GM12878 (cell line): Measurements from ENCODE around the gene ASAP2. TPM values are rescaled to one million over a fixed set of nuclear protein-coding genes. Genes with fewer than 3 reads are reported as not detected.

Source experiments
- ATAC-seq: fragments of 200-7000 bp; cut with Tn5 transposase; 3 replicates; pipeline ENCODE4 v1.9.1; 2020; ENCODE audit warnings: mild to moderate bottlenecking, moderate library complexity
- BruUV-seq: library from RNA; stranded (reverse); fragments of 400-500 nt; replicated peaks from 2 replicates; lab custom pipeline; 2021; lab: Mats Ljungman, UMichigan
- CTCF ChIA-PET: fragments of 300-600 bp; sonication (Branson Sonifier 250); formaldehyde crosslinking; extraction: SDS; loops from one replicate; lab custom pipeline; 2021; ENCODE audit warnings: inconsistent platforms; lab: Yijun Ruan, JAX
- POLR2A ChIA-PET: fragments of 350-600 bp; formaldehyde crosslinking; extraction: SDS; loops from one replicate; lab custom pipeline; 2021; ENCODE audit warnings: inconsistent platforms; lab: Charles Lee
- RAD21 ChIA-PET: fragments of 300-600 bp; sonication (Branson Sonifier 250); formaldehyde crosslinking; loops from one replicate; lab custom pipeline; 2023; ENCODE audit warnings: antibody characterized with exemption; ENCODE audit not compliant: unreplicated experiment; lab: Charles Lee
- SMC1A ChIA-PET: fragments of 300-600 bp; sonication (Branson Sonifier 250); formaldehyde crosslinking; loops from one replicate; lab custom pipeline; 2023; ENCODE audit not compliant: unreplicated experiment, uncharacterized antibody; lab: Charles Lee
- DNase-seq: peaks from one replicate; pipeline ENCODE4 v3.0.0-alpha.2; 2011; ENCODE audit warnings: low read depth, low spot score
- FAIRE-seq: peaks from 3 replicates; lab custom pipeline; 2011; peaks lifted over from hg19 to GRCh38; lab: Jason Lieb, UNC
- H2AFZ ChIP-seq: 2 replicates; pipeline ENCODE4 v1.6.0; 2011; ENCODE audit warnings: low read depth, low read length, control low read depth; ENCODE audit not compliant: control insufficient read depth
- H3K27ac ChIP-seq: 2 replicates; pipeline ENCODE4 v1.5.1; 2011; ENCODE audit warnings: control low read depth; ENCODE audit not compliant: control insufficient read depth, insufficient read depth
- H3K27me3 ChIP-seq, 2 experiments: replicated peaks in 1 of 2; 2 replicates each; pipeline versions ENCODE4 v1.6.0 to v1.6.1; 2011; ENCODE audit warnings: low read length in 1 of 2; ENCODE audit not compliant: control insufficient read depth in 2 of 2, insufficient read depth in 2 of 2
- H3K36me3 ChIP-seq, 2 experiments: 2 replicates each; pipeline ENCODE4 v1.5.1; 2011; ENCODE audit warnings: low read length in 1 of 2; ENCODE audit not compliant: control insufficient read depth in 2 of 2, insufficient read depth in 2 of 2
- H3K4me1 ChIP-seq: 2 replicates; pipeline ENCODE4 v1.6.1; 2011; ENCODE audit warnings: mild to moderate bottlenecking, low read length, moderate library complexity, mixed read lengths; ENCODE audit not compliant: control insufficient read depth, insufficient read depth
- H3K4me2 ChIP-seq: 2 replicates; pipeline ENCODE4 v1.6.0; 2011; ENCODE audit warnings: control low read depth; ENCODE audit not compliant: control insufficient read depth, insufficient read depth
- H3K4me3 ChIP-seq: fragments of 200-600 bp; sonication (generic); 2 replicates; pipeline ENCODE4 v1.5.1; 2016
- H3K79me2 ChIP-seq: 2 replicates; pipeline ENCODE4 v1.6.0; 2011; ENCODE audit warnings: low read length; ENCODE audit not compliant: control insufficient read depth, insufficient read depth
- H3K9ac ChIP-seq: 2 replicates; pipeline ENCODE4 v1.8.0; 2011; ENCODE audit warnings: low read length, control low read depth, mixed read lengths; ENCODE audit not compliant: control insufficient read depth, insufficient read depth
- H3K9me3 ChIP-seq: replicated peaks from 3 replicates; pipeline ENCODE4 v1.5.1; 2011; ENCODE audit warnings: mild to moderate bottlenecking, low read length; ENCODE audit not compliant: control insufficient read depth, insufficient read depth
- H4K20me1 ChIP-seq: 2 replicates; pipeline ENCODE4 v1.6.0; 2011; ENCODE audit not compliant: control insufficient read depth, insufficient read depth
- NRF1 ChIP-seq: conservative IDR thresholded peaks from 2 replicates; pipeline ENCODE4 v1.6.1; 2011; ENCODE audit warnings: mild to moderate bottlenecking, low read depth, low read length, improper control_type of control experiment
- SRF ChIP-seq, 2 experiments: IDR thresholded peaks; 2 replicates each; pipeline ENCODE4 v1.6.1; 2011; ENCODE audit warnings: low read depth in 2 of 2, low read length in 2 of 2, mild to moderate bottlenecking in 1 of 2, moderate library complexity in 1 of 2
- SUPT20H ChIP-seq: IDR thresholded peaks from 2 replicates; pipeline ENCODE4 v1.6.1; 2011; ENCODE audit warnings: low read depth, mild to moderate bottlenecking, low read length, moderate library complexity, borderline replicate concordance; ENCODE audit not compliant: control insufficient read depth
- YY1 ChIP-seq: IDR thresholded peaks from 2 replicates; pipeline ENCODE4 v1.6.1; 2011; ENCODE audit warnings: low read depth, mild to moderate bottlenecking, low read length
- WGBS: methylation state at CpG from one replicate; pipeline ENCODE4 v1.1.6; 2016; ENCODE audit warnings: low lambda C conversion rate; ENCODE audit not compliant: insufficient replicate concordance, insufficient coverage; ENCODE audit errors: missing lambda C conversion rate; 5-methylcytosine and 5-hydroxymethylcytosine counted together
- in situ Hi-C: fragments of 300-500 bp; cut with MboI; formaldehyde crosslinking; loops from 9 replicates; pipeline ENCODE4 v1.14.3; 2018; ENCODE audit warnings: mixed read lengths
- intact Hi-C: fragments of 100-400 bp; cut with micrococcal nuclease; formaldehyde crosslinking; loops from one replicate; pipeline ENCODE4 v1.14.2; 2022; ENCODE audit not compliant: unreplicated experiment
- polyA plus RNA-seq, 11 experiments: library from polyadenylated mRNA; depleted of rRNA in 4 of 11; unstranded in 6 of 11; stranded (reverse) in 5 of 11; fragments of >200 nt; fragmentation: Nextera tagmentation in 4 of 11; fragmentation: Illumina TruSeq in 1 of 11; extraction: Ambion mirVana in 4 of 11; extraction: Trizol in 1 of 11; gene quantifications; 1 replicate in 1 of 11; 2 replicates in 10 of 11; pipeline versions ENCODE4 v1.2.1 to v1.2.3, GENCODE V29; 2011 to 2016; ENCODE audit warnings: inconsistent platforms in 2 of 11, missing spikeins in 2 of 11, low read depth in 1 of 11
- total RNA-seq, 4 experiments: library from RNA; depleted of rRNA in 3 of 4; stranded (reverse); fragments of >200 nt in 3 of 4; fragmentation: Illumina TruSeq in 1 of 4; extraction: Trizol in 1 of 4; gene quantifications; 2 replicates each; pipeline versions ENCODE4 v1.2.1 to v1.2.3, GENCODE V29; 2013 to 2021
- TF ChIP-seq, protein P1 (sequence below): fragments of 450-650 bp; conservative IDR thresholded peaks from 2 replicates; pipeline ENCODE4 v1.6.1; 2017; ENCODE audit warnings: mild to moderate bottlenecking, moderate library complexity
- TF ChIP-seq, protein P2 (sequence below): fragments of 450-650 bp; IDR thresholded peaks from 2 replicates; pipeline ENCODE4 v1.6.1; 2016; ENCODE audit warnings: mild to moderate bottlenecking, moderate library complexity, borderline replicate concordance

ASAP2 gene
- total and polyA plus RNA-seq, 10 of the 15 experiments (the other 5 are each of a cell fraction or from before 2014, with no cell fraction given), result 0.05 to 0.27 (median 0.07) TPM; not detected in 4

GRCh38 chr2:9271091-9271490 is 64.5 kb downstream of the ASAP2 start:
- 28% methylated on average over 5 of the region's 5 CpGs for WGBS
- no peak for ATAC-seq
- no peak overlapping the region for H2AFZ ChIP-seq
- FAIRE-seq, result no peak
- ChIA-PET CTCF (no interaction called here), RAD21 (no interaction called here), SMC1A (no interaction called here), POLR2A (interaction anchor here (0.7 kb wide), 1 partner anchor 564 kb away, joined by 4 read pairs; no protein-coding TSS in a partner anchor)
- no peaks in the 10 kb centered on the region for H3K79me2 ChIP-seq
- H3K27ac ChIP-seq, result no peak overlapping the region
- no peak for DNase-seq
- H4K20me1 ChIP-seq, result no peaks in the 10 kb centered on the region
- no peak overlapping the region for H3K4me2 ChIP-seq
- no peaks in the 10 kb centered on the region for H3K4me1 ChIP-seq
- H3K9ac ChIP-seq, result no peak overlapping the region
- in situ Hi-C loops (no loop called here), intact Hi-C loops (no loop called here)
- TF ChIP-seq, protein P1, sequence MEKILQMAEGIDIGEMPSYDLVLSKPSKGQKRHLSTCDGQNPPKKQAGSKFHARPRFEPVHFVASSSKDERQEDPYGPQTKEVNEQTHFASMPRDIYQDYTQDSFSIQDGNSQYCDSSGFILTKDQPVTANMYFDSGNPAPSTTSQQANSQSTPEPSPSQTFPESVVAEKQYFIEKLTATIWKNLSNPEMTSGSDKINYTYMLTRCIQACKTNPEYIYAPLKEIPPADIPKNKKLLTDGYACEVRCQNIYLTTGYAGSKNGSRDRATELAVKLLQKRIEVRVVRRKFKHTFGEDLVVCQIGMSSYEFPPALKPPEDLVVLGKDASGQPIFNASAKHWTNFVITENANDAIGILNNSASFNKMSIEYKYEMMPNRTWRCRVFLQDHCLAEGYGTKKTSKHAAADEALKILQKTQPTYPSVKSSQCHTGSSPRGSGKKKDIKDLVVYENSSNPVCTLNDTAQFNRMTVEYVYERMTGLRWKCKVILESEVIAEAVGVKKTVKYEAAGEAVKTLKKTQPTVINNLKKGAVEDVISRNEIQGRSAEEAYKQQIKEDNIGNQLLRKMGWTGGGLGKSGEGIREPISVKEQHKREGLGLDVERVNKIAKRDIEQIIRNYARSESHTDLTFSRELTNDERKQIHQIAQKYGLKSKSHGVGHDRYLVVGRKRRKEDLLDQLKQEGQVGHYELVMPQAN, result no peak
- no peak for TF ChIP-seq SRF (IDR thresholded peaks at IDR 0.05; ENCODE audit: low read depth in 2 of 2, low read length in 2 of 2)
- TF ChIP-seq YY1, result no peak
- TF ChIP-seq NRF1, result no peak
- TF ChIP-seq SUPT20H, result no peak
- TF ChIP-seq, protein P2, sequence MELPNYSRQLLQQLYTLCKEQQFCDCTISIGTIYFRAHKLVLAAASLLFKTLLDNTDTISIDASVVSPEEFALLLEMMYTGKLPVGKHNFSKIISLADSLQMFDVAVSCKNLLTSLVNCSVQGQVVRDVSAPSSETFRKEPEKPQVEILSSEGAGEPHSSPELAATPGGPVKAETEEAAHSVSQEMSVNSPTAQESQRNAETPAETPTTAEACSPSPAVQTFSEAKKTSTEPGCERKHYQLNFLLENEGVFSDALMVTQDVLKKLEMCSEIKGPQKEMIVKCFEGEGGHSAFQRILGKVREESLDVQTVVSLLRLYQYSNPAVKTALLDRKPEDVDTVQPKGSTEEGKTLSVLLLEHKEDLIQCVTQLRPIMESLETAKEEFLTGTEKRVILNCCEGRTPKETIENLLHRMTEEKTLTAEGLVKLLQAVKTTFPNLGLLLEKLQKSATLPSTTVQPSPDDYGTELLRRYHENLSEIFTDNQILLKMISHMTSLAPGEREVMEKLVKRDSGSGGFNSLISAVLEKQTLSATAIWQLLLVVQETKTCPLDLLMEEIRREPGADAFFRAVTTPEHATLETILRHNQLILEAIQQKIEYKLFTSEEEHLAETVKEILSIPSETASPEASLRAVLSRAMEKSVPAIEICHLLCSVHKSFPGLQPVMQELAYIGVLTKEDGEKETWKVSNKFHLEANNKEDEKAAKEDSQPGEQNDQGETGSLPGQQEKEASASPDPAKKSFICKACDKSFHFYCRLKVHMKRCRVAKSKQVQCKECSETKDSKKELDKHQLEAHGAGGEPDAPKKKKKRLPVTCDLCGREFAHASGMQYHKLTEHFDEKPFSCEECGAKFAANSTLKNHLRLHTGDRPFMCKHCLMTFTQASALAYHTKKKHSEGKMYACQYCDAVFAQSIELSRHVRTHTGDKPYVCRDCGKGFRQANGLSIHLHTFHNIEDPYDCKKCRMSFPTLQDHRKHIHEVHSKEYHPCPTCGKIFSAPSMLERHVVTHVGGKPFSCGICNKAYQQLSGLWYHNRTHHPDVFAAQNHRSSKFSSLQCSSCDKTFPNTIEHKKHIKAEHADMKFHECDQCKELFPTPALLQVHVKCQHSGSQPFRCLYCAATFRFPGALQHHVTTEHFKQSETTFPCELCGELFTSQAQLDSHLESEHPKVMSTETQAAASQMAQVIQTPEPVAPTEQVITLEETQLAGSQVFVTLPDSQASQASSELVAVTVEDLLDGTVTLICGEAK, result no peak
- H3K4me3 ChIP-seq, result no peak overlapping the region
- BruUV-seq, result no TSS peak
- no peaks in the 10 kb centered on the region for H3K9me3 ChIP-seq
- H3K36me3 ChIP-seq, result no peaks in the 10 kb centered on the region
- H3K27me3 ChIP-seq, result no peaks in the 10 kb centered on the region
